Fibroblast of lung (primary cell): ENCODE results near the gene PSD4. TPM values are rescaled to one million over a fixed set of nuclear protein-coding genes. Genes with fewer than 3 reads are reported as not detected.

ENCODE experiments used
- DNase-seq, 2 donors: peaks; one replicate each; pipeline versions ENCODE4 v3.0.0 to v3.0.0-alpha.2; 2010; ENCODE audit warnings: low read depth in 2 of 2
- H2AFZ ChIP-seq: 2 replicates; pipeline ENCODE4 v1.5.1; 2012; ENCODE audit warnings: low read length, control low read depth, inconsistent platforms
- H3K27ac ChIP-seq: 2 replicates; pipeline ENCODE4 v1.5.1; 2011; ENCODE audit warnings: low read length, control low read depth; ENCODE audit not compliant: insufficient read depth
- H3K27me3 ChIP-seq: 2 replicates; pipeline ENCODE4 v1.5.1; 2011; ENCODE audit warnings: mild to moderate bottlenecking, low read length; ENCODE audit not compliant: control insufficient read depth, insufficient read depth
- H3K36me3 ChIP-seq: 2 replicates; pipeline ENCODE4 v1.5.1; 2011; ENCODE audit warnings: low read length; ENCODE audit not compliant: control insufficient read depth, insufficient read depth
- H3K4me1 ChIP-seq: 2 replicates; pipeline ENCODE4 v1.5.1; 2011; ENCODE audit warnings: low read length; ENCODE audit not compliant: control insufficient read depth, insufficient read depth; ENCODE audit errors: extremely low read depth
- H3K4me2 ChIP-seq: 2 replicates; pipeline ENCODE4 v1.5.1; 2011; ENCODE audit warnings: low read length, control low read depth; ENCODE audit not compliant: insufficient read depth; ENCODE audit errors: extremely low read depth
- H3K4me3 ChIP-seq, 4 experiments: fragments of 200-600 bp in 1 of 4; sonication (generic) in 1 of 4; replicated peaks in 1 of 4; 2 replicates each; pipeline ENCODE4 v1.5.1; 2011 to 2016; ENCODE audit warnings: low read length in 4 of 4, low read depth in 3 of 4, mild to moderate bottlenecking in 3 of 4, control low read depth in 2 of 4, inconsistent platforms in 1 of 4, mixed read lengths in 1 of 4; ENCODE audit not compliant: insufficient read depth in 1 of 4; ENCODE audit errors: control extremely low read depth in 1 of 4
- H3K79me2 ChIP-seq: 2 replicates; pipeline ENCODE4 v1.5.1; 2012; ENCODE audit warnings: mild to moderate bottlenecking, low read length, inconsistent platforms; ENCODE audit not compliant: control insufficient read depth, insufficient read depth
- H3K9ac ChIP-seq: 2 replicates; pipeline ENCODE4 v1.5.1; 2011; ENCODE audit warnings: mild to moderate bottlenecking, low read length, control low read depth; ENCODE audit not compliant: insufficient read depth
- H3K9me3 ChIP-seq: 2 replicates; pipeline ENCODE4 v1.5.1; 2012; ENCODE audit warnings: low read depth, low read length; ENCODE audit not compliant: control insufficient read depth, insufficient read depth
- H4K20me1 ChIP-seq: 2 replicates; pipeline ENCODE4 v1.5.1; 2011; ENCODE audit warnings: low read length; ENCODE audit not compliant: control insufficient read depth, insufficient read depth; ENCODE audit errors: extremely low read depth
- CTCF ChIP-seq, 2 donors: IDR thresholded peaks in 1 of 2; conservative IDR thresholded peaks in 1 of 2; 1 replicate in 1 of 2; 2 replicates in 1 of 2; pipeline ENCODE4 v1.5.1; 2011 to 2012; ENCODE audit warnings: low read length in 2 of 2, control low read depth in 1 of 2, inconsistent platforms in 1 of 2, low read depth in 1 of 2, mild to moderate bottlenecking in 1 of 2
- EZH2 ChIP-seq: IDR thresholded peaks from 2 replicates; pipeline ENCODE4 v1.5.1; 2012; ENCODE audit warnings: low read length, control low read depth, mild to moderate bottlenecking; ENCODE audit errors: missing control alignments
- polyA plus RNA-seq, 2 donors: library from polyadenylated mRNA; depleted of rRNA in 1 of 2; stranded (reverse) in 1 of 2; unstranded in 1 of 2; fragments of >200 nt; gene quantifications; 2 replicates each; pipeline ENCODE4 v1.2.1, GENCODE V29; 2011 to 2012; ENCODE audit warnings: missing spikeins in 1 of 2
- total RNA-seq: library from RNA; depleted of rRNA; stranded (reverse); fragments of >200 nt; gene quantifications from 2 replicates; pipeline ENCODE4 v1.2.1, GENCODE V29; 2014

PSD4 gene
- total and polyA plus RNA-seq, 2 donors (not counting 1 experiment from before 2014, with no cell fraction given), result 1.0 to 6.1 TPM

DNA sequence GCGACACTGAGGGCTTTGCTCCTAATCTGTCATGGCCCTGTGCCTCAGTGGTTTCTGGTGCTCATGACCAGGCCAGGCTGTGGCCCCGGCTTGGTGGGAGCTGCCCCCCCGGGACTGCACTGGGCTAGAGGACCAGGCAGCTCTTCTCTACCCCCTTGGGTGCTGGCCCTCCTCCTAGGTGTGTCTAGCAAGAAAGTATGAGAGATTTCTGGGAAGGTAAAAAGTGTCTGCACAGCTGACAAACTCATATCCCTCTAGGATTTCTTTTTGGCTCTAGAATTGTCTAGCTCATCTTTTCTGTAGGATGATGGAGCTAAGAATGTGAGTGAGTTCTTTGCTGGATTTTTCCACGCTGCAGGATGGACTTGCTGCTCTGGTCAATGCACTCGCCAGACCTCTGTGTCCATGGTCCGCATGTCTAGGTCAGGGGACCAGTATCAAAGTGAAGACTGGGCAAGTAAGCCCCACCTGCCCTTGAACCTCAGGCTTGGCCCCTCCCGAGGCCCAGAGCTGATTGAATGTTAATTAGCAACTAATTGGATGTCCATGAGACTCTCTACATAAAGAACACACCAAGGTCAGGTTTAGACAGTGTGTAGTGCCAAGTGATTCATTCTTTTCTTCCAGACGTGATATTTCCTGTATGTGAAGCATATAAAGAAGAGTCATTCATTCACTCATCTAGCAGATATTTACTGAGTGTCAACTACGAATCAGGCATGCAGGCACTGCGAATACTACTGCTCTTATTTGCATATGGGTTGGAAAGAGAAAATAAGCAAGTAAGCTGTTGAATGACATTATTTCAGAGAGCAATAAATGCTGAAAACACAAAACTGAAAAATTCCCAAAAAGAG, 15.6 kb upstream of the PSD4 start:
- DNase-seq, result peak; percentile 40 to 74
- Histone ChIP-seq H3K9me3 (no peaks in the 10 kb centered on the region), H4K20me1 (no peaks in the 10 kb centered on the region), H3K9ac (no peak overlapping the region), H3K36me3 (no peaks in the 10 kb centered on the region), H3K4me3 (peak overlapping the region; percentile 6 to 63 (median 32)), H3K4me1 (peaks cover 5% of the 10 kb centered on the region), H2AFZ (peak overlapping the region; percentile 72), H3K79me2 (no peaks in the 10 kb centered on the region), H3K27ac (peak overlapping the region; percentile 23), H3K27me3 (no peaks in the 10 kb centered on the region), H3K4me2 (peak overlapping the region; percentile 23)
- TF ChIP-seq CTCF (conservative IDR thresholded peaks at IDR 0.05 in 1 of 2, IDR thresholded peaks at IDR 0.05 in 1 of 2; ENCODE audit: low read depth in 1 of 2, low read length in 2 of 2) (no peak), EZH2 (no peak)

DNA sequence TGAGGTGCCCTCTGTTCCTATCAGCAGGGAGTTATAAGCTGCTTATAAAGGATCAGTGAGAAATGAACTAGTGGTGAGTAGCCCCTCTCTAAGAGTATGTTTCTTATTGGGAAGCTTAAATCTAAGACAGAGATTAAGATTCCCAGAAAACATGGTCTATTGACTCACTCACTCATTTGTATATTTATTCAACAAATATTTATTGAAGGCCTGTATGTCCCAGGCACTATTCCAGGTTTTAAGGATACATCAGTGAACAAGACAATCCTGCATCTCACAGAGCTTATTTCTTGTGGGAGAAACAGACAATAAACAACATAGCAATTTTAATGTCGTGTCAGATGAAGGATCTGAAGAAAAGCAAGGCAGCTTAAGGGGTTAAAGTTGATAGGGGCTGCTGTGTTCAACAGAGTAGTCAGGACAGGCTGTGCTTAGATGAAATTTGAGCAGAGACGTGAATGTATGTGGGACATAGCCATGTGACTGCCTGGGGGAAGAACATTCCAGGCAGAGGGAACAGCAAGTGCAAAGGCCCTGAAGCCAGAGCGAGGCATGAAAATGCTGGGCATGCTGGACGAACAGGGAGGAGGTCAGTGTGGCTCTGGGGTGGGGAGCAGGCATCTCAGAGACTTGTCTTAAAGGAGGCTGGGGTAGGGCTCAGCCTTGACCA, 14.8 kb upstream of the PSD4 start:
- TF ChIP-seq EZH2 (no peak), CTCF (conservative IDR thresholded peaks at IDR 0.05 in 1 of 2, IDR thresholded peaks at IDR 0.05 in 1 of 2; ENCODE audit: low read depth in 1 of 2, low read length in 2 of 2) (no peak)
- Histone ChIP-seq H3K4me1 (peaks cover 5% of the 10 kb centered on the region), H3K27me3 (no peaks in the 10 kb centered on the region), H3K9ac (no peak overlapping the region), H3K27ac (peak overlapping the region; percentile 23), H3K79me2 (no peaks in the 10 kb centered on the region), H3K4me2 (no peak overlapping the region), H4K20me1 (no peaks in the 10 kb centered on the region), H3K9me3 (no peaks in the 10 kb centered on the region), H3K4me3 (peak overlapping the region in 1 of 4 experiments; percentile 63), H2AFZ (no peak overlapping the region), H3K36me3 (no peaks in the 10 kb centered on the region)
- DNase-seq, result peak; percentile 29 to 92

GRCh38 chr2:113160248-113160647, 13.5 kb upstream of the PSD4 start:
- DNase-seq, result no peak
- no peaks in the 10 kb centered on the region for H3K9me3 ChIP-seq
- no peak overlapping the region for H3K4me2 ChIP-seq
- H3K9ac ChIP-seq, result no peak overlapping the region
- no peaks in the 10 kb centered on the region for H4K20me1 ChIP-seq
- no peaks in the 10 kb centered on the region for H3K79me2 ChIP-seq
- TF ChIP-seq EZH2 (no peak), CTCF (conservative IDR thresholded peaks at IDR 0.05 in 1 of 2, IDR thresholded peaks at IDR 0.05 in 1 of 2; ENCODE audit: low read depth in 1 of 2, low read length in 2 of 2) (no peak)
- peaks cover 5% of the 10 kb centered on the region for H3K4me1 ChIP-seq
- H3K4me3 ChIP-seq, result no peak overlapping the region
- H3K27ac ChIP-seq, result no peak overlapping the region
- no peaks in the 10 kb centered on the region for H3K36me3 ChIP-seq
- H3K27me3 ChIP-seq, result no peaks in the 10 kb centered on the region
- H2AFZ ChIP-seq, result no peak overlapping the region
